Epithelial cell of proximal tubule (primary cell): ENCODE data around the gene PIK3CA. TPM values are rescaled to one million over a fixed set of nuclear protein-coding genes. Genes with fewer than 3 reads are reported as not detected.

Source experiments
- DNase-seq: peaks from one replicate; pipeline ENCODE4 v3.0.0-alpha.2; 2011; ENCODE audit warnings: low read depth
- H3K4me3 ChIP-seq: 2 replicates; pipeline ENCODE4 v1.5.1; 2011; ENCODE audit warnings: low read depth, mild to moderate bottlenecking, low read length
- total RNA-seq: library from RNA; depleted of rRNA; stranded (reverse); fragments of >200 nt; gene quantifications from 2 replicates; pipeline ENCODE4 v1.2.3, GENCODE V29; 2015
- TF ChIP-seq, protein P1 (sequence below): conservative IDR thresholded peaks from 2 replicates; pipeline ENCODE4 v1.5.1; 2012; ENCODE audit warnings: low read depth, mild to moderate bottlenecking, low read length

Gene PIK3CA
- total RNA-seq, 1 donor from 2014 or later, result 11.7 TPM

DNA sequence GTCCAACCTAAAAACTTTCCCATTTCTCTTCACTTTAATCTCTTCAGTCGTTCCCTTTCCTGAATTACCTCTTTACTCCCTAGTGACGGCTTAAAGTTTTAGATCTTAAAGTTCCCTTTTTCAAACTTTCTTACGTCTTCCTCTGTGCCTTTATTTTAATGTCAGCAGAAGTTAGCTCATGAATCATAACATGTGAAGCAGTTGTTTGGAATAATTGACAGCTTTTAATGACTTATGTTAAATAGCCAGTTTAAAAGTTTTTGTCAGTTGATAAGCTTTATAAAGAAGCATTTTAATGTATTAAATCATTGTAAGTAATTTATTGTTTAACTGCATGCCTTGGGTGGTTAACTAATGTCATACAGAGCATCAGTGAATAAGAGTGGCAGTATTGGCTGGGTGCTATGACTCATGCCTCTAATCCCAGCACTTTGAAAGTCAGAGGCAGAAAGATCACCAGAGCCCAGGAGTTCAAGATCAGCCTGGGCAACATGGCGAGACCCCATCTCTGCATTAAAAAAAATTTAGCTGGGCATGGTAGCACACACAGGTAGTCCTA lies 33.9 kb downstream of the PIK3CA start:
- DNase-seq, result no peak
- TF ChIP-seq, protein P1, sequence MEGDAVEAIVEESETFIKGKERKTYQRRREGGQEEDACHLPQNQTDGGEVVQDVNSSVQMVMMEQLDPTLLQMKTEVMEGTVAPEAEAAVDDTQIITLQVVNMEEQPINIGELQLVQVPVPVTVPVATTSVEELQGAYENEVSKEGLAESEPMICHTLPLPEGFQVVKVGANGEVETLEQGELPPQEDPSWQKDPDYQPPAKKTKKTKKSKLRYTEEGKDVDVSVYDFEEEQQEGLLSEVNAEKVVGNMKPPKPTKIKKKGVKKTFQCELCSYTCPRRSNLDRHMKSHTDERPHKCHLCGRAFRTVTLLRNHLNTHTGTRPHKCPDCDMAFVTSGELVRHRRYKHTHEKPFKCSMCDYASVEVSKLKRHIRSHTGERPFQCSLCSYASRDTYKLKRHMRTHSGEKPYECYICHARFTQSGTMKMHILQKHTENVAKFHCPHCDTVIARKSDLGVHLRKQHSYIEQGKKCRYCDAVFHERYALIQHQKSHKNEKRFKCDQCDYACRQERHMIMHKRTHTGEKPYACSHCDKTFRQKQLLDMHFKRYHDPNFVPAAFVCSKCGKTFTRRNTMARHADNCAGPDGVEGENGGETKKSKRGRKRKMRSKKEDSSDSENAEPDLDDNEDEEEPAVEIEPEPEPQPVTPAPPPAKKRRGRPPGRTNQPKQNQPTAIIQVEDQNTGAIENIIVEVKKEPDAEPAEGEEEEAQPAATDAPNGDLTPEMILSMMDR, result no peak
- H3K4me3 ChIP-seq, result no peak overlapping the region

DNA sequence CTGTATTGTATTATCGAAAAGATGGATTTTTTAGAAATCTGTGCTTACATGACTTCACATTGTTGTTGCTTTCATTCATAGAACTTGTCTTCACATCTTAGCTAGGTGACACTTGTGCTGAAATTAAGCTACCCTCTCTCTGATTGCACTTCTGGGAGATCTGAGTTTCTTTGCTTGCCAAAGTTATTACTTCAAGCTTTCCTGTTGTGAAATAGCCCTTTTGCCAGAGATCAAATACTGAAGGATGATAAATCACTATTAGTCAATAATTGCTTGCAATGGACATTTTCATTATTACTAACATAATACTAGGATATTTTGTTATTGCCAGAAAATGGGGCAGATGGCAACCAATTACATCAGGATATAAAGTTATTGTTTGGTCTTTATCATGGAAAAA lies 34.7 kb downstream of the PIK3CA start:
- TF ChIP-seq, protein P1, result no peak
- no peak for DNase-seq
- no peak overlapping the region for H3K4me3 ChIP-seq

DNA sequence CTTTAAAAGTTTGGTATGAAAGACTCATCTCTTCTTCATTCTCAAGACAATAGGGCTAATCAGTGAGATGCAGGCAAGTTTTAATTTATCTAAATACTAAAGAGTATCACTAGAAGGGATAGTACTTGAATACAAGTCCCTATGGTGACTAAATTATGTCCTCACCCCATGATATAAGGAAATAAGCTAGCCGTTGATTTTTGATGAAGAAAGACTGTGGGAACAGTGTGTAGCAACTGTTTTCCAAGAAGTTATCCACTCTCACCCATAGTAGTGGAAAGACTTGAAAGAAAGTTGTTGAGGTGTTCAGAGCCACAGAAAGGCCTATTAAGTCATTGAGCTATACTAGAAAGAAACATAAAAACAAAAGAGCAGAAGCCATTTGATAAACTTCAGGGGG lies 36.7 kb downstream of the PIK3CA start:
- TF ChIP-seq, protein P1, result no peak
- H3K4me3 ChIP-seq, result no peak overlapping the region
- no peak for DNase-seq

DNA sequence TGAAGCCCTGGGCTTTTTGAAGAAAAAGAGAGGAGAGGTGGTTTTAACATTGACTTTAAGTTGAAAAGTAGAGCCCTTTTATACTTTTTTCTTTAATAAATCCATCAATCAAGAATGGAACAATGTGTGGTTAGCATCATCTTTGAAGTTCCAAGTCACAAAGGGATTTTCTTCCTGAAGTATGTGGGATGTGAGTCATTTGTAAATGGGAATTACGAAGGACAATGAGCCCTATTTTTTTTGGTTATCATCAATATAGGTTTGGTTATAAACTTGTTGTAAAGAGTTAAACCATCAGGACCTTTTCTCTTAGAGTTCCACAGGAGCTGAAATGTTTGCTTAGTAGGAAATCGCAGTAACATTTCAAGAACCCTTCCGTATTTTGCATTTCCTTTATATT lies 38.3 kb downstream of the PIK3CA start:
- no peak for DNase-seq
- TF ChIP-seq, protein P1, result no peak
- H3K4me3 ChIP-seq, result no peak overlapping the region

DNA sequence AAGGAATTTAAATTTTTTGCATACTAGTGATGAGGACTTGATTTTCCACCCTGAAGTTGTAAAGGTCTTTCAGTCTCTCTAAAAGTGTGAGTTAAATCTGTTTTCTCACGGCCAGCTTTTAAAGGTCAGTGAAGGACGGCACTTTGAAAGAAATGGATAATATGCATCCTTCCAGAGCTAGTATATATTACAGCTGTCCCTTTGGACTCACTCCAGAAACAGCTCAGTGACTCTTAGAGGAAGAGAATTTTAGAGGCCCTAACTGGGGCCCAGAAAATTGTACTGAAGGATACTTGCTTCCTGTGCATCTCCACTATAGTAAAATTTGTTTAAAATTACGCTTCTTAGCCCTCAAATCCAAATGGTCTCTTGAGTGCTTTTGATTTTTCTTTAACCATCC lies 41.6 kb downstream of the PIK3CA start:
- TF ChIP-seq, protein P1, result no peak
- DNase-seq, result no peak

DNA sequence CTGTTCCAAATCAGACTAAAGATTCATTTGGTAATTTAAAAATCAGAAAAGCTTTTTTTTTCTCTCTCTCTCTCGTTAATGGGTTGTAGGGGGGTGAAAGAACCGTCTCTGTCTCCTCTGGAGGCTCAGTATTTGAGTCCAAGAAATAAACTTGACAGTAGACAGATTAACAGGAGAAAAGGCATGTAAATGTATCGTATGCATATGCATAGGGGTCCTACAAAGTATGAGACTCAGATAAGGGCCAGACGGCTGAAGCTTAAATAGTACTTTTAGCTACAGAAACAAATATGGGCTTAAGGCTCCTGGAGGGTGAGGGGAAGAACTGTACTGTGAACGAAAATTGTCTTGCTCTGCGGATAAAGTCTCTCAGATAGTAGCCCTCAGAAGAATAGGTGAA lies 42.4 kb downstream of the PIK3CA start:
- TF ChIP-seq, protein P1, result no peak
- no peak overlapping the region for H3K4me3 ChIP-seq
- DNase-seq, result no peak

More for the DNA sequence above, 41.6 kb downstream of the PIK3CA start:
- H3K4me3 ChIP-seq, result no peak overlapping the region

DNA sequence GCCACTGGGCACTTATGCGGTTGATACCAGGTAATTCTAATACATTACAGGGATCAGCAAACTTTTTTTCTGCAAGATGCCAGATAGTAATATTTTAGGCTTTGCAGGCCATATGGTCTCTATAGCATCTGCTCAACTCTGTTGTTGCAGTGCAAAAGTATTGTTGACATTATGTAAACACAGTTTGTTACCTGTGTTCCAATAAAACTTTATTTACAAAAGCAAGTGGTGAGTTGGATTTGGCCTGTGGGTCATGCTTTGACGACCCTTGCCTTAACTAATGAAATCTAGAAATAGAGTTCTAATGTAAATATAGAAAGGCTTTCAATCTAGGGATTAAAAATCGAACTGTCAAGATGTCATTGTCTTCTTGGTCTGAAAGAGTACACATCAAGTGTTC lies 44.4 kb downstream of the PIK3CA start:
- TF ChIP-seq, protein P1, result no peak
- no peak overlapping the region for H3K4me3 ChIP-seq
- DNase-seq, result no peak
